Activated naive CD8-positive, alpha-beta T cell (primary cell): ENCODE results near the gene MOV10L1.
A peak's percentile ranks its signal among the peaks of the same experiment; 100 is the strongest.
"Not testable (repeated sequence)": the region's sequence is repeated elsewhere in the genome, so short reads cannot be mapped to it uniquely, and the experiment has no call there.

Experiments used
- H3K27ac Mint-ChIP-seq: one replicate; pipeline ENCODE4 v1.8.0; 2021; ENCODE audit warnings: mixed read lengths
- H3K27me3 Mint-ChIP-seq: one replicate; pipeline ENCODE4 v1.8.0; 2021; ENCODE audit warnings: mixed read lengths
- H3K36me3 Mint-ChIP-seq: one replicate; pipeline ENCODE4 v1.8.0; 2021; ENCODE audit warnings: mixed read lengths
- H3K4me1 Mint-ChIP-seq: one replicate; pipeline ENCODE4 v1.8.0; 2021; ENCODE audit warnings: low read depth, mixed read lengths
- H3K4me3 Mint-ChIP-seq: one replicate; pipeline ENCODE4 v1.8.0; 2021; ENCODE audit warnings: mild to moderate bottlenecking, mixed read lengths
- H3K9me3 Mint-ChIP-seq: one replicate; pipeline ENCODE4 v1.8.0; 2021; ENCODE audit warnings: low read depth, mixed read lengths

MOV10L1 gene

DNA sequence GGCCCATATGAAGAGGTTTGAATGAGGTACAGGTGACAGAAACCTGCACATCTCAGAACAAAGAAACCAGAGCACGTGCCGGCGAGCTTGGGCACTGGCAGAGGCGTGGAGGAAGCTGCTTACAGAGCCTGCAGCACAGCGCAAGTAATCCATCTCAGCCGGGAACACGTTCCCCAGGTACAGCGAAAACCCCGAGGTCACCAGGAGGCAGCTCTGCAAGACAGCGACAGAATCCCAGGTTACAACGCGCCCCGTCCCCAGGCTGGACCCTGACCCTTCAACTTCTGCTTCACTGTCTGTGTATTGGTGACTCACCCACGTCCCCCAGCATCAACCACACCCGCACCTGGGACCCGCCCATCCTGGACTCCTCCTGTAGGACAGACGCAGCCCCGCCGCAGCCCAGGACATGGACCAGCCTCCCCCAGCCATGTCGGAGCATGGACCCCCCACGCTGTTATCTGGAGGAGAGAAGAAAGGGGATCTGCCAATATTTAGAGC lies 6.8 kb upstream of the MOV10L1 start:
- H3K27ac Mint-ChIP-seq, result no peak overlapping the region
- peaks cover 7% of the 10 kb centered on the region for H3K27me3 Mint-ChIP-seq
- no peak overlapping the region for H3K4me3 Mint-ChIP-seq
- no peaks in the 10 kb centered on the region for H3K9me3 Mint-ChIP-seq
- H3K4me1 Mint-ChIP-seq, result no peaks in the 10 kb centered on the region
- no peaks in the 10 kb centered on the region for H3K36me3 Mint-ChIP-seq

DNA sequence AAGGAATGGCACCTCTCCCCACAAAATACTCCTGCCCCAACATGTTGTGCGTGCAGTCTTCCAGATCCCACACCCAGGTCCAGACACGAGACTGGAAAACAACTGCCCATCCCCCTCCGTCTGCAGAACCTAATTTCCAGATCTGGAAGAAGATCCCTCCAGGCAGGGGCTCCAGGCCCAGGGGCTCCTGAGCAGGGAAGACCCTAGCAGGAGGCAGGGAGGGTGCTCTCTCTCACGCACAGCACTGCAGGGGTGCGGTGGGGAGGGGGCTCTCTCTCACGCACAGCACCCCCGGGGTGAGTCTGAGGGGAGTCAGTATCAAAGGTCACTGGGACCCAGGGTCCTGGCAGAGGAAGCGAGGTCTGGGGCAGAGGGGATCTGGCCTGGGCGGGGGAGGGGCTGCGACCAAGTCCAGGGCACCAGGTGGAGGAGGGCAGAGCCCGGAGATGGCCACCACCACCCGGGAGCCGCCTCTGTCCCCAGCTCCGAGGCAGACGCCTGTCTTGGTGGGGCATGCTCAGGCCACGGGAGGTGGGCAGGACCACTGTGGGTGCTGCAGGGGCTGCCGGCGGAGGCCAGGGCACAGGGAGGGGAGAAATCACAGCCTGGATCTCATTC lies 6.2 kb upstream of the MOV10L1 start:
- Mint-ChIP-seq H3K4me3 (no peak overlapping the region), H3K27ac (no peak overlapping the region), H3K36me3 (no peaks in the 10 kb centered on the region), H3K27me3 (peaks cover 7% of the 10 kb centered on the region), H3K4me1 (no peaks in the 10 kb centered on the region), H3K9me3 (no peaks in the 10 kb centered on the region)

GRCh38 chr22:50084080-50084477 lies 5.7 kb upstream of the MOV10L1 start:
- Mint-ChIP-seq H3K4me3 (no peak overlapping the region), H3K36me3 (no peaks in the 10 kb centered on the region), H3K27ac (no peak overlapping the region), H3K9me3 (no peaks in the 10 kb centered on the region), H3K4me1 (no peaks in the 10 kb centered on the region), H3K27me3 (peaks cover 7% of the 10 kb centered on the region)

DNA sequence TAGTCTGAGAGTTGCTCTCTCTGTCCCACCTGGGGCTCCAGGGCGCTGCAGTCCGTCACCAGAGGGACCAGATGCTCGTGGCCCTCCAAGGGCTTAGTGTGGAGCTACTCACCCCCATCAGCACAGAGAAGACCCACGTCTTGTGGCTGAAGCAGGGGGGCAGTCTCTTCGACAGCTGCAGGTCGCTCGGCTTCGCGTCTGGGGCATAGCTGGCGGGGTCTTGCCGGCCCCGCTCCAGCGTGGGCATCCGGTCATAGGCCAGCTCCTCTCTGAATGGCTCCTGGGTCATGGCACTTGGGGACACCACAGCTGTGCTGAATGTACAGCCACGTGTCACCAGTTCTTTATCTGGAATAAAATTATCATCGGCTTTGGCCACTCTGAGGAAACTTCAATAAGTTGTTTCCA lies 5.2 kb upstream of the MOV10L1 start:
- H3K9me3 Mint-ChIP-seq, result no peaks in the 10 kb centered on the region
- H3K27ac Mint-ChIP-seq, result no peak overlapping the region
- peaks cover 7% of the 10 kb centered on the region for H3K27me3 Mint-ChIP-seq
- no peak overlapping the region for H3K4me3 Mint-ChIP-seq
- H3K4me1 Mint-ChIP-seq, result peaks cover 2% of the 10 kb centered on the region
- H3K36me3 Mint-ChIP-seq, result no peaks in the 10 kb centered on the region

DNA sequence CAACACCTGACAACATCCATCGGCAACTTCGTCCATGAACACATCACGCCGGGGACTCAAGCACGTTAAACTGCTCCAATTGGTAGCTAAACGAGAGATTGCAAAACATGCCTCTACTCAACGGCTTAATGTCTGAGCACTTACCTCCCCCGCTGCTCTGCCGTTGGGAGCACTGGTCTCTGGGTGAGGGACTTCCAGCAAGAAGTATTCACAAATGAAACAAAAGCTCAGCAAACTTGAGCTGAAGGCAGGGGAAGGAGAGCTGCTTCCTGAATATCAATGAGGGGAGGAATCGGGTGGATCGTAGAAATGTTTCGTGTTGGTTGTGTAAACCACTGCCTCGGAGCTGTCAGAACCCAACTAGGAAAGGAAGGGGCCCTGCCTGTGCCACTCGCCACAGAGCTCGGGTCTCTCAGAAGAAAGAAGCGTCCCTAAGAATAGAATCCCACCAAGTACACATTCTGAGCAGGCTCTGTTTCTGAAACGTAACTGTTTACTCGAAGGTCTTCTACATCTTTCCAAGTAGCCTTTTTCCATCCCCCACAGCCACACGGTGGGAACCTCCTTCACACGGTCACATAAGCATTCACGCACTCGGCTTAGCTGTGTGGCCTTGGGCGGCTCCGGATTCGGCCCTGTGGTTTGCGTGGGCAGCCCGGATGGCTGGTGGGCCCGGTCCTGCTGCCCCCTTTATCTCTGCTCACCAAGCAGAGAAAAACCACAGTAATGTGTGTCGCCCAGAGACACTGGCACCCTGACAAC lies 4.4 kb upstream of the MOV10L1 start, which contains the start of gene MLC1:
Gene MLC1 (minus strand): TSS at position 216 of the 762 bp plus-strand sequence. CDS start 524 bp downstream, outside the sequence.
- Mint-ChIP-seq H3K36me3 (no peaks in the 10 kb centered on the region), H3K4me1 (peaks cover 2% of the 10 kb centered on the region), H3K9me3 (no peaks in the 10 kb centered on the region), H3K27ac (peak within 1 kb of the TSS; percentile 50), H3K27me3 (peaks cover 7% of the 10 kb centered on the region), H3K4me3 (no peak within 1 kb of the TSS)

- no peaks in the 10 kb centered on the region for H3K36me3 Mint-ChIP-seq
- no peak overlapping the region for H3K27ac Mint-ChIP-seq
- H3K4me1 Mint-ChIP-seq, result peaks cover 2% of the 10 kb centered on the region
- no peak overlapping the region for H3K4me3 Mint-ChIP-seq
- no peaks in the 10 kb centered on the region for H3K9me3 Mint-ChIP-seq
- peaks cover 7% of the 10 kb centered on the region for H3K27me3 Mint-ChIP-seq
These were observed 3.3 kb upstream of the MOV10L1 start for GRCh38 chr22:50086526-50086925.

DNA sequence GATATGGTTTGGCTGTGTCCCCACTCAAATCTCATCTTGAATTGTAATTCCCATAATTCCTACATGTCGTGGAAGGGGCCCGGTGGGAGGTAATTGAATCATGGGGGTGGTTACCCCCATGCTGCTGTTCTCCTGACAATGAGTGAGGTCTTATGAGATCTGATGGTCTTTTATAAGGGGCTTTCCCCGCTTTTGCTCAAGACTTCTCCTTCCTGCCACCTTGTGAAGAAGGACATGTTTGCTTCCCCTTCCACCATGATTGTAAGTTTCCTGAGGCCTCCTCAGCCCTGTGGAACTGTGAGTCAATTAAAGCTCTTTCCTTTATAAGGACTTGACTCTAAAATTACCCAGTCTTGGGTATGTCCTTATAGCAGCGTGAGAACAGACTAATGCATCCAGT lies 2.8 kb upstream of the MOV10L1 start:
- not testable (repeated sequence) for H3K36me3 Mint-ChIP-seq, H3K4me1 Mint-ChIP-seq, H3K4me3 Mint-ChIP-seq, H3K27me3 Mint-ChIP-seq, H3K9me3 Mint-ChIP-seq, H3K27ac Mint-ChIP-seq

- H3K36me3 Mint-ChIP-seq, result no peaks in the 10 kb centered on the region
- H3K4me1 Mint-ChIP-seq, result peaks cover 2% of the 10 kb centered on the region
- no peaks in the 10 kb centered on the region for H3K9me3 Mint-ChIP-seq
- no peak overlapping the region for H3K4me3 Mint-ChIP-seq
- peaks cover 7% of the 10 kb centered on the region for H3K27me3 Mint-ChIP-seq
- H3K27ac Mint-ChIP-seq, result no peak overlapping the region
These were observed 2.2 kb upstream of the MOV10L1 start for GRCh38 chr22:50087646-50088045.

DNA sequence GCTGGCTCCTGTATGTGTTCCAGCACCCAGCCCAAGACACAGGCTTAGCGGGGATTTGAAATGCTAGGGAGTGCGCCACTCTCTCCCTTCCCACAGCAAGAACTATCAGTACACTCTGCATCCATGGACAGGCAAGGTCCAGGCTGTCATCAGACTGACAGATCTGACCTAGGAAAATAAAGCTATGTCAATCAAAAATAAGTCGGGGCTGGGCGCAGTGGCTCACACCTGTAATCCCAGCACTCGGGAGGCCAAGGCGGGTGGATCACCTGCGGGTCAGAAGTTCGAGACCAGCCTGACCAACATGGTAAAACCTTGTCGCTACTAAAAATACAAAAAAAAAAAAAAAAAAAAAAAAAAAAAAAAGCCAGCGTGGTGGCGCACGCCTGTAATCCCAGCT lies 1.7 kb upstream of the MOV10L1 start:
- H3K9me3 Mint-ChIP-seq, result no peaks in the 10 kb centered on the region

DNA sequence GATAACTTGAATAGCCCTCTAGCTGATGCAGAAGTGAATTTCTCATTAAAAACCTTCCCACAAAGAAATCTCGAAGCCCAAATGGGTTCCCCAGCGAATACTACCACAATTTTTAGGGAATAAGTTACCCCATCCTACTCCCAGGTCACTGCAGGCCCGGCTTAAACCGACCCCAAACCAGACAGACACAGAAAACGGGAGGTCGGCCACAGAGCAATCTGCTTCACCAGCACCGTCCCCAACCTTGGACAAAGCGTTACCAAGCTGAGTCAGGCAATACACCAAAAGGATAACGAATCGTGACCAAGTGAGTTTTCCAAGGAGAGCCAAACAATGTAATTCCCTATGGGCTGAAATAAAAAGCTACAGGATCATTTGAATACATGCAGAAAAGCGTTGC lies 575 bp upstream of the MOV10L1 start:
- peaks cover 2% of the 10 kb centered on the region for H3K4me1 Mint-ChIP-seq
- H3K27ac Mint-ChIP-seq, result no peak overlapping the region
- peaks cover 7% of the 10 kb centered on the region for H3K27me3 Mint-ChIP-seq
- H3K9me3 Mint-ChIP-seq, result no peaks in the 10 kb centered on the region
- no peaks in the 10 kb centered on the region for H3K36me3 Mint-ChIP-seq
- no peak overlapping the region for H3K4me3 Mint-ChIP-seq

More for the DNA sequence above, 1.7 kb upstream of the MOV10L1 start:
- peaks cover 2% of the 10 kb centered on the region for H3K4me1 Mint-ChIP-seq
- no peak overlapping the region for H3K27ac Mint-ChIP-seq
- H3K27me3 Mint-ChIP-seq, result peaks cover 7% of the 10 kb centered on the region
- H3K36me3 Mint-ChIP-seq, result no peaks in the 10 kb centered on the region
- no peak overlapping the region for H3K4me3 Mint-ChIP-seq

DNA sequence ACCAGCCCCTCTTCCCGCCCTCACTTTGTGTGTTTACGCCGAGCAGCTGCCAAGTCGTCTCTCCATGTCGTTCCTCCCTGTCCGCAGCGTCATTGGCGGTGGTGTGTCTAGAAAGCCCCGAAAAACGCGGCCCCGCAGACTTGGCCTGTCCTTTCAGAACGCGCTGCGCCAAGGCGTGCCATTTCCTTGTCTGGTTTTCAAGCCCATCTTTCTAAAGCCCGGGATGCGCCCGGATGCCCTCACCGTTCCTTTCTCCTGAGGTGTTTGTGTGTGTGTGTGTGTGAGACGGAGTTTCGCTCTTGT lies 557 bp downstream of the MOV10L1 start:
- no peaks in the 10 kb centered on the region for H3K36me3 Mint-ChIP-seq
- peaks cover 2% of the 10 kb centered on the region for H3K4me1 Mint-ChIP-seq

GRCh38 chr22:50091092-50091768 lies 1.4 kb downstream of the MOV10L1 start:
- H3K9me3 Mint-ChIP-seq, result no peaks in the 10 kb centered on the region
- peaks cover 7% of the 10 kb centered on the region for H3K27me3 Mint-ChIP-seq
- H3K4me3 Mint-ChIP-seq, result no peak overlapping the region
- peaks cover 2% of the 10 kb centered on the region for H3K4me1 Mint-ChIP-seq
- no peaks in the 10 kb centered on the region for H3K36me3 Mint-ChIP-seq
- H3K27ac Mint-ChIP-seq, result no peak overlapping the region

More for the DNA sequence above, 557 bp downstream of the MOV10L1 start:
- H3K9me3 Mint-ChIP-seq, result no peaks in the 10 kb centered on the region
- H3K27ac Mint-ChIP-seq, result no peak overlapping the region
- peaks cover 7% of the 10 kb centered on the region for H3K27me3 Mint-ChIP-seq
- H3K4me3 Mint-ChIP-seq, result no peak overlapping the region

- no peak overlapping the region for H3K27ac Mint-ChIP-seq
- no peak overlapping the region for H3K4me3 Mint-ChIP-seq
- H3K4me1 Mint-ChIP-seq, result peaks cover 2% of the 10 kb centered on the region
- no peaks in the 10 kb centered on the region for H3K9me3 Mint-ChIP-seq
- peaks cover 4% of the 10 kb centered on the region for H3K27me3 Mint-ChIP-seq
- no peaks in the 10 kb centered on the region for H3K36me3 Mint-ChIP-seq
These were observed 2.5 kb downstream of the MOV10L1 start for GRCh38 chr22:50092342-50092741.

DNA sequence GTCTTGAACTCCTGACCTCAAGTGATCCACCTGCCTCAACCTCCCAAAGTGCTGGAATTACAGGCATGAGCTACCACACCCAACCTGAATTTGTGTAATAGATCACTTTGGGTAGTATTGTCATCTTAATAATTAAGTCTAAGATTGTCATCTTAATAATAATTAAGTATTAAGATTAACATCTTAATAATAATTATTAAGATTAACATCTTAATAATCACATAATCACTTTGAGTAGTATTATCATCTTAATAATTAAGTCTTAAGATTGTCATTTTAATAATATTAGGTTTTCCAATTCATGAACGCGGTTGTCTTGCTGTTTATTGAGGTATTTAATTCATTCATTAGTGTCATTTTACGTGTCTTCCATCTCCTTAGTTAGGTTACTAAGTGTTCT lies 8.2 kb downstream of the MOV10L1 start:
- H3K36me3 Mint-ChIP-seq, result no peaks in the 10 kb centered on the region
- peaks cover 4% of the 10 kb centered on the region for H3K27me3 Mint-ChIP-seq
- no peak overlapping the region for H3K27ac Mint-ChIP-seq
- H3K4me3 Mint-ChIP-seq, result no peak overlapping the region
- no peaks in the 10 kb centered on the region for H3K4me1 Mint-ChIP-seq
- H3K9me3 Mint-ChIP-seq, result no peaks in the 10 kb centered on the region

DNA sequence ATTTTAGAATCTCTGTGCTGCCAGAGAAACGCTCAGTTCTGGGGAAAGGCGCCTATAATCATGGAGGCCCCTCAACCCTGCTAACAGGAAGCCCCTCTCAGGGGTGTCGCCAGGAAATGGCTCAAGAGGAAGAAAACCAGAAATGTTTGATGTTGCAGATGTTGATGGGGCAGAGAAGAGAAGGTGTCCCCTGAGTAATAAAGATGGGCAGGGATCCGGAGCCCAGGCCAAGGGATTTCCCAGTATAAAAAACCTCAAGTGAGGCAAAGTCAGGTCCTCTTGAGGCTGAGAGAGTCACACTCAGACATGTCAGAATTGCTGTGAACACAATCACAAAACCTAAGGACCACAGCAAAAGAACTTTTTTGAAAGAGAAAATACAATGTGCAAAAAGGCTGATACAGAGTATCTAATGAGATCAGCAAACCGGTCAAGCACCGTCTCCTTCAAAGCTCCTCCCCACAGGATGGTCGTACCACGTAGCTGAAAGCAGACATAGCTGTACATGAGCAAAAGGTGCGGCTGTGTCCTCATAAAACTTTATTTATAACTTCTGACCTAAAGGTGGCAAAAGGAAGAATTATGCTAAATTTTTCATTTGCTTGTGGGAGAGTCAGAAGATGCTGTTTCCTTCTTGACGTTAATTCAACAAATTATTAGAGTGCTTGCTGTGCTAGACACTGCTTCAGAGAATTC lies 12.2 kb downstream of the MOV10L1 start:
- Mint-ChIP-seq H3K36me3 (no peaks in the 10 kb centered on the region), H3K9me3 (no peaks in the 10 kb centered on the region), H3K27me3 (peaks cover 4% of the 10 kb centered on the region), H3K4me1 (peaks cover 8% of the 10 kb centered on the region), H3K27ac (no peak overlapping the region), H3K4me3 (no peak overlapping the region)
